Spinal cord (tissue), 10 donors: ENCODE data around the gene ANKRD40. TPM values are rescaled to one million over a fixed set of nuclear protein-coding genes. Genes with fewer than 3 reads are reported as not detected.

Experiments
- DNase-seq, 6 donors: peaks; one replicate each; pipeline versions ENCODE4 v3.0.0 to v3.0.0-alpha.2; 2013 to 2015; ENCODE audit warnings: low spot score in 6 of 6, low read depth in 4 of 6
- H3K27ac ChIP-seq: one replicate; pipeline ENCODE4 v1.5.1; 2013; ENCODE audit warnings: low read depth, low read length, control low read depth
- H3K27me3 ChIP-seq: one replicate; pipeline ENCODE4 v1.6.1; 2013; ENCODE audit warnings: low read length; ENCODE audit not compliant: control insufficient read depth, insufficient read depth
- H3K36me3 ChIP-seq: one replicate; pipeline ENCODE4 v1.6.1; 2013; ENCODE audit warnings: low read length; ENCODE audit not compliant: control insufficient read depth, insufficient read depth
- H3K4me1 ChIP-seq: one replicate; pipeline ENCODE4 v1.6.1; 2013; ENCODE audit warnings: low read length; ENCODE audit not compliant: control insufficient read depth, insufficient read depth
- H3K4me3 ChIP-seq: one replicate; pipeline ENCODE4 v1.5.1; 2013; ENCODE audit warnings: low read depth, low read length, control low read depth
- H3K9me3 ChIP-seq: one replicate; pipeline ENCODE4 v1.6.1; 2013; ENCODE audit warnings: low read length; ENCODE audit not compliant: control insufficient read depth, insufficient read depth
- WGBS: methylation state at CpG from one replicate; pipeline ENCODE4 v1.1.5; 2013; ENCODE audit warnings: missing lambda C conversion rate; ENCODE audit not compliant: insufficient coverage; 5-methylcytosine and 5-hydroxymethylcytosine counted together
- polyA plus RNA-seq, 2 donors: library from polyadenylated mRNA; unstranded; fragments of 120-200 nt; gene quantifications; one replicate each; pipeline ENCODE4 v1.2.1, GENCODE V29; 2013; ENCODE audit not compliant: insufficient read length in 2 of 2
- total RNA-seq, 2 donors: library from RNA; depleted of rRNA in 1 of 2; stranded (reverse); fragments of 120-200 nt in 1 of 2; fragments of >200 nt in 1 of 2; gene quantifications; one replicate each; pipeline versions ENCODE4 v1.2.3 to v1.2.4, GENCODE V29; 2013 to 2014
- donor health status: healthy.

ANKRD40 gene
- total and polyA plus RNA-seq, 4 donors, result 35.7 to 47.5 (median 40.3) TPM

GRCh38 chr17:50696365-50696879 lies 11.3 kb downstream of the ANKRD40 start:
- peaks cover 41% of the 10 kb centered on the region for H3K36me3 ChIP-seq
- H3K4me3 ChIP-seq, result no peak overlapping the region

GRCh38 chr17:50693036-50693682 lies 14.6 kb downstream of the ANKRD40 start:
- DNase-seq, result no peak
- Histone ChIP-seq H3K4me3 (no peak overlapping the region), H3K4me1 (peaks cover 29% of the 10 kb centered on the region), H3K27ac (no peak overlapping the region), H3K27me3 (no peaks in the 10 kb centered on the region), H3K9me3 (no peaks in the 10 kb centered on the region), H3K36me3 (peaks cover 29% of the 10 kb centered on the region)
- WGBS, result 20% methylated on average over 1 of the region's 5 CpGs

More at GRCh38 chr17:50696365-50696879, 11.3 kb downstream of the ANKRD40 start:
- no peaks in the 10 kb centered on the region for H3K27me3 ChIP-seq
- DNase-seq, result no peak
- no peak overlapping the region for H3K27ac ChIP-seq
- no peaks in the 10 kb centered on the region for H3K9me3 ChIP-seq
- peaks cover 10% of the 10 kb centered on the region for H3K4me1 ChIP-seq
- WGBS, result 100% methylated on average over 1 of the region's 3 CpGs

DNA sequence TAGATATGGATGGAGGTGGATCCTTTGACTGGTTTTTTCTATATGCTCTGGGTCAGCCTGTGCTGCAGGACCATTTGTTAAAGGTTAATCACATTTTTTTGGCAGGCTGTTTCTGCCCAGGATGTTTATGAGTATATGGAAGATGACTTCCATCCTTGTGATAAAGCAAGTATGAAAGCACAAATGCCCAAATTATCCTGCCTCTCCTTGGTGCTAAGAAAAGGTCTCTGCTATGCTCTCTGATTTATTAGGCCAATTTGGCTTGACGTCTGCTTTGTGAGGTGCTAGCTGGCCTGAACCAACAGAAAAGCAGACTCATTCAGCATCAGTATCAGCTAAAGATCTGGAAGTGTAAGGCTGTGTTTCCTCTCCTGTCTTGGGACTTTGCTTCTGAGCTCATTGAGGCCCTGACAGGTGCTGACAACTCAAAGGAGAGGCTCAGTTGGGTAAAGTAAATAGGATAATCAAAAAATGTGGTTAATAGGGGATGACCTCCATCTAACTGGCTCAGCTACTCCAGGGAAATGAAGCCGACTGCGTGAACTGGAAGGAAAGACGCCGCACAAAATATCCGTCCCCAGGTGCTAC lies 15.2 kb downstream of the ANKRD40 start:
- no peak overlapping the region for H3K27ac ChIP-seq
- H3K27me3 ChIP-seq, result no peaks in the 10 kb centered on the region
- H3K4me3 ChIP-seq, result no peak overlapping the region
- 83% methylated on average over 1 of the region's 6 CpGs for WGBS
- DNase-seq, result peak in 1 of 6 donors; percentile 78
- peaks cover 31% of the 10 kb centered on the region for H3K4me1 ChIP-seq
- H3K36me3 ChIP-seq, result peaks cover 27% of the 10 kb centered on the region
- no peaks in the 10 kb centered on the region for H3K9me3 ChIP-seq

- Histone ChIP-seq H3K36me3 (peaks cover 23% of the 10 kb centered on the region), H3K9me3 (no peaks in the 10 kb centered on the region), H3K27me3 (no peaks in the 10 kb centered on the region), H3K27ac (no peak overlapping the region), H3K4me1 (peaks cover 39% of the 10 kb centered on the region), H3K4me3 (no peak overlapping the region)
- peak in 2 of 6 donors; percentile 36 to 49 for DNase-seq
- WGBS, result 32% methylated on average over 4 of the region's 6 CpGs
Observed at GRCh38 chr17:50691550-50692447, 15.9 kb downstream of the ANKRD40 start.

DNA sequence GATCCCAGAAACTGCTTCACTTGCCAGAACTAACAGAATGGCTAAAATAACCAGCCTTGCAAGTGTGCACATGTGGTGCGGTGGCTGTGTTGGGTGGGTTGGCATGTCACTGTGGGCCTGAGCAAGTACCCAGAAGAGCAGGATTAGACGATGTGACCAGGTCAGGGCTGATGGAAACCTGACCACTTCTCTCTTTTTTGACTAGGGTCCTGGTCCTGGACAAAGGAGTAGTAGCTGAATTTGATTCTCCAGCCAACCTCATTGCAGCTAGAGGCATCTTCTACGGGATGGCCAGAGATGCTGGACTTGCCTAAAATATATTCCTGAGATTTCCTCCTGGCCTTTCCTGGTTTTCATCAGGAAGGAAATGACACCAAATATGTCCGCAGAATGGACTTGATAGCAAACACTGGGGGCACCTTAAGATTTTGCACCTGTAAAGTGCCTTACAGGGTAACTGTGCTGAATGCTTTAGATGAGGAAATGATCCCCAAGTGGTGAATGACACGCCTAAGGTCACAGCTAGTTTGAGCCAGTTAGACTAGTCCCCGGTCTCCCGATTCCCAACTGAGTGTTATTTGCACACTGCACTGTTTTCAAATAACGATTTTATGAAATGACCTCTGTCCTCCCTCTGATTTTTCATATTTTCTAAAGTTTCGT lies 16.7 kb downstream of the ANKRD40 start:
- 62% methylated on average over 4 of the region's 9 CpGs for WGBS
- Histone ChIP-seq H3K27ac (peak overlapping the region; percentile 42), H3K4me1 (peaks cover 47% of the 10 kb centered on the region), H3K9me3 (no peaks in the 10 kb centered on the region), H3K36me3 (peaks cover 20% of the 10 kb centered on the region), H3K4me3 (no peak overlapping the region), H3K27me3 (no peaks in the 10 kb centered on the region)
- DNase-seq, result no peak

DNA sequence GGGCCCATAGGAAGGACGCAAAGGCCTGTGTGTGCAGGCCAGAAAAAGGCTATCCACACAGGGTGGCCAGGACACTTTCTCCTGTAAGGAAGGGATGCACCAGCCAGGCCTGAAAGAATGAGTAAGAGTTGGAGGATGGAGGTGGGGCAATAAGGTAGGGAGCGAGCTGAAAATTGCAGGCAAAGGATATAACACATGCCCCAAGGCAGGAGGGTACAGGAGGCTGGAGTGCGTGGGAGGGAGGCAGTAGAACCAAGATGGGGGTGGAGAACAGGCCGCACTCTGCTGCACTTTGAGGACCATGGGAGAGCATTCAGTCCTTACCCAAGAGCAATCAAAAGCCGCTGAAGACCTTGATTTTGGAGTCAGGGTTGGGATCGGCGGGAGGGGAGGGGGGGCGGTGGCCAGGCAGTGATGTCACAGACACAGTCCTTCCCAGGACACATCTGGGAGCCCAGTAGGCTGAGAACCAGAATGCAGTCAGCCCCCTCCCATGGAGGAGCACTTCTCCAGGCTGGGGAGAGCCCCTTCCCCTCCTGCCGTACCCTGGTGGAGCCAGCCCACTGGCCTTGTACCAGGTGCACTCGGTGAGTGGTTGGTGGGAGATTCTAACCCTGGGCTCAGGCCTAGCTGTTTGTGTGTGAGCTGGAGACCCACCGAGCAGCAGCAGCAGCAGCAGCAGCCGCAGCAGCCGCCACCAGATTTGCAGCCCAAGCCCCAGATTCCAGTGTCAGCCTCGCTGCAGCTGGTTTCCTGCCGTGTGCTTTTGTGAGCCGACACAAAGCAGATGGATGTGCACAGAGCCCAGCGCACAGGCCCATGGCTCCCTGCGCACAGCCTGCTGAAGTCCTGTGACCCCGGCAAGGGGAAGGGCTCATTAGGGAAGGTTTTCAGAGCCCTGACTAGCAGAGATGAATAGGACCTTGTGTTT lies 17.5 kb downstream of the ANKRD40 start:
- H3K36me3 ChIP-seq, result peaks cover 14% of the 10 kb centered on the region
- 30% methylated on average over 16 of the region's 19 CpGs for WGBS
- peak in 3 of 6 donors; percentile 24 to 84 (median 81) for DNase-seq
- peaks cover 48% of the 10 kb centered on the region for H3K4me1 ChIP-seq
- H3K9me3 ChIP-seq, result no peaks in the 10 kb centered on the region
- H3K27ac ChIP-seq, result peak overlapping the region; percentile 42
- H3K4me3 ChIP-seq, result no peak overlapping the region
- H3K27me3 ChIP-seq, result no peaks in the 10 kb centered on the region

- no peak for DNase-seq
- no peak overlapping the region for H3K27ac ChIP-seq
- peaks cover 48% of the 10 kb centered on the region for H3K4me1 ChIP-seq
Observed at GRCh38 chr17:50689251-50689650, 18.5 kb downstream of the ANKRD40 start.

DNA sequence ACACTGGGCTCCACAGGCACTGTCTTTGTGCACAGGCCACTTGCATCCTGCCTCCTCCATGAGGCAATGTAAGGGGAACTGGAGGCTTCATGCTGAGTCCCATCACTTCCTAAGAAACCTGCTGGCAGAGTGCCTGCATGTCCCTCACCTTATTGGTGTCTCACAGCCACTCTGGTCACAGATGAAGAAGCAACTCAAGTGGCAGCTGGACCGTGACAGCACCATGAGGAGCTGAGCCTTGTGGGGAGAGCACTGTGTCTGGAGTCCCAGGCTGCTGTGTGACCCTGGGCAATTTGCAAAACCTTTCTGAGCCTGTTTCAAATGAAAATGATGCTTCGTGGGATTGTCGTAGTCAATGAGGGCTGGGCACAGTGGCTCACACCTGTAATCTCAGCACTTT lies 19.5 kb downstream of the ANKRD40 start:
- Histone ChIP-seq H3K9me3 (no peaks in the 10 kb centered on the region), H3K4me1 (peaks cover 48% of the 10 kb centered on the region), H3K27ac (no peak overlapping the region), H3K27me3 (no peaks in the 10 kb centered on the region), H3K36me3 (peaks cover 5% of the 10 kb centered on the region), H3K4me3 (no peak overlapping the region)
- DNase-seq, result no peak
- 98% methylated on average over 3 of the region's 3 CpGs for WGBS

More at GRCh38 chr17:50689251-50689650, 18.5 kb downstream of the ANKRD40 start:
- peaks cover 12% of the 10 kb centered on the region for H3K36me3 ChIP-seq
- no peak overlapping the region for H3K4me3 ChIP-seq
- 59% methylated on average over 3 of the region's 4 CpGs for WGBS
- no peaks in the 10 kb centered on the region for H3K9me3 ChIP-seq
- H3K27me3 ChIP-seq, result no peaks in the 10 kb centered on the region
